Lung (tissue), 16 donors: Measurements from ENCODE around the gene ATP5MG. TPM values are rescaled to one million over a fixed set of nuclear protein-coding genes. Genes with fewer than 3 reads are reported as not detected.

ENCODE experiments used
- ATAC-seq: fragments of 200-7000 bp; cut with Tn5 transposase; one replicate; pipeline ENCODE4 v1.9.1; 2020; ENCODE audit warnings: moderate number of reproducible peaks; ENCODE audit not compliant: insufficient read depth, low FRiP score
- DNase-seq, 3 donors: peaks; one replicate each; pipeline ENCODE4 v3.0.0-alpha.2; 2013 to 2017
- H3K27ac ChIP-seq, 2 donors: one replicate each; pipeline ENCODE4 v1.5.1; 2013; ENCODE audit warnings: mild to moderate bottlenecking in 2 of 2, moderate library complexity in 2 of 2, control low read depth in 1 of 2, inconsistent platforms in 1 of 2, low read depth in 1 of 2, low read length in 1 of 2
- H3K27me3 ChIP-seq, 3 donors: one replicate each; pipeline ENCODE4 v1.5.1; 2013; ENCODE audit warnings: low read length in 2 of 3; ENCODE audit not compliant: control insufficient read depth in 3 of 3, insufficient read depth in 3 of 3
- H3K36me3 ChIP-seq, 4 donors: one replicate each; pipeline ENCODE4 v1.5.1; 2013; ENCODE audit warnings: low read length in 4 of 4, mild to moderate bottlenecking in 1 of 4, moderate library complexity in 1 of 4; ENCODE audit not compliant: control insufficient read depth in 4 of 4, insufficient read depth in 4 of 4
- H3K4me1 ChIP-seq, 5 donors: one replicate each; pipeline ENCODE4 v1.5.1; 2013; ENCODE audit warnings: low read length in 5 of 5, mild to moderate bottlenecking in 2 of 5, moderate library complexity in 1 of 5; ENCODE audit not compliant: control insufficient read depth in 5 of 5, insufficient read depth in 5 of 5
- H3K4me3 ChIP-seq: one replicate; pipeline ENCODE4 v1.5.1; 2013; ENCODE audit warnings: mild to moderate bottlenecking, control low read depth, moderate library complexity
- H3K9ac ChIP-seq, 2 donors: one replicate each; pipeline ENCODE4 v1.5.1; 2013; ENCODE audit warnings: low read length in 2 of 2, control low read depth in 1 of 2; ENCODE audit not compliant: insufficient read depth in 1 of 2
- H3K9me3 ChIP-seq, 4 donors: one replicate each; pipeline ENCODE4 v1.5.1; 2013; ENCODE audit warnings: low read length in 3 of 4, mild to moderate bottlenecking in 1 of 4, moderate library complexity in 1 of 4; ENCODE audit not compliant: control insufficient read depth in 4 of 4, insufficient read depth in 3 of 4
- CTCF ChIP-seq: IDR thresholded peaks from 2 replicates; pipeline ENCODE4 v1.5.1; 2012; ENCODE audit warnings: mild to moderate bottlenecking; ENCODE audit errors: control extremely low read depth, extremely low read depth
- WGBS, 2 donors: extraction: QIAGEN DNeasy Blood & Tissue Kit; methylation state at CpG; one replicate each; pipeline ENCODE4 v1.1.7; 2013; 5-methylcytosine and 5-hydroxymethylcytosine counted together
- long read RNA-seq, 5 donors: transcript quantifications; one replicate each; lab custom pipeline, GENCODE V29; 2026
- polyA plus RNA-seq, 2 donors: library from polyadenylated mRNA; stranded (reverse); fragments of 200-250 nt; gene quantifications; one replicate each; pipeline ENCODE4 v1.2.1, GENCODE V29; 2013
- total RNA-seq, 2 donors: library from RNA; depleted of rRNA in 1 of 2; stranded (reverse); fragments of >200 nt in 1 of 2; gene quantifications; one replicate each; pipeline ENCODE4 v1.2.1, GENCODE V29; 2014 to 2021
- donor health status: control.
- donor health status: control.
- donor health status: Bipolar disorder and iron deficiency.
- donor health status: healthy.
- donor health status: DM: yes; HTN: yes; CAD: no.

ATP5MG gene, protein sequence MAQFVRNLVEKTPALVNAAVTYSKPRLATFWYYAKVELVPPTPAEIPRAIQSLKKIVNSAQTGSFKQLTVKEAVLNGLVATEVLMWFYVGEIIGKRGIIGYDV
- total RNA-seq (100 to 1,000 TPM in 1 of 2 donors, 10 to 100 TPM in 1; 50.4 to 143 TPM), polyA plus RNA-seq (100 to 1,000 TPM in 1 of 2 donors, 10 to 100 TPM in 1; 96.7 to 367 TPM)
- long read RNA-seq, donor 1, transcript ATP5MG-203 (2 exons, 1,582 nt) = minor isoform, 67 of 383 reads
- long read RNA-seq, donor 1, transcript ATP5MG-201 (3 exons, 1,577 nt) = major isoform, 311 of 383 reads
- long read RNA-seq, donor 1, partial matches to known transcripts = 0 of 383 reads
- long read RNA-seq, donor 1, other reads (novel, unspliced or antisense) = 0 of 383 reads
- long read RNA-seq, donor 2, transcript ATP5MG-201 (3 exons, 1,577 nt) = major isoform, 216 of 266 reads
- long read RNA-seq, donor 2, transcript ATP5MG-203 (2 exons, 1,582 nt) = minor isoform, 32 of 266 reads
- long read RNA-seq, donor 2, partial matches to known transcripts = 13 of 266 reads
- long read RNA-seq, donor 2, other reads (novel, unspliced or antisense) = 0 of 266 reads
- long read RNA-seq, donor 3, transcript ATP5MG-203 (2 exons, 1,582 nt) = minor isoform, 26 of 276 reads
- long read RNA-seq, donor 3, transcript ATP5MG-201 (3 exons, 1,577 nt) = major isoform, 236 of 276 reads
- long read RNA-seq, donor 3, partial matches to known transcripts = 10 of 276 reads
- long read RNA-seq, donor 3, other reads (novel, unspliced or antisense) = 0 of 276 reads
- long read RNA-seq, donor 4, transcript ATP5MG-201 (3 exons, 1,577 nt) = major isoform, 222 of 308 reads
- long read RNA-seq, donor 4, transcript ATP5MG-203 (2 exons, 1,582 nt) = minor isoform, 43 of 308 reads
- long read RNA-seq, donor 4, partial matches to known transcripts = 39 of 308 reads
- long read RNA-seq, donor 4, other reads (novel, unspliced or antisense) = 0 of 308 reads
- long read RNA-seq, donor 5, transcript ATP5MG-201 (3 exons, 1,577 nt) = major isoform, 433 of 562 reads
- long read RNA-seq, donor 5, transcript ATP5MG-208 (2 exons, 623 nt) = minor isoform, 8 of 562 reads
- long read RNA-seq, donor 5, transcript ATP5MG-203 (2 exons, 1,582 nt) = minor isoform, 73 of 562 reads
- long read RNA-seq, donor 5, partial matches to known transcripts = 46 of 562 reads
- long read RNA-seq, donor 5, other reads (novel, unspliced or antisense) = 0 of 562 reads

DNA sequence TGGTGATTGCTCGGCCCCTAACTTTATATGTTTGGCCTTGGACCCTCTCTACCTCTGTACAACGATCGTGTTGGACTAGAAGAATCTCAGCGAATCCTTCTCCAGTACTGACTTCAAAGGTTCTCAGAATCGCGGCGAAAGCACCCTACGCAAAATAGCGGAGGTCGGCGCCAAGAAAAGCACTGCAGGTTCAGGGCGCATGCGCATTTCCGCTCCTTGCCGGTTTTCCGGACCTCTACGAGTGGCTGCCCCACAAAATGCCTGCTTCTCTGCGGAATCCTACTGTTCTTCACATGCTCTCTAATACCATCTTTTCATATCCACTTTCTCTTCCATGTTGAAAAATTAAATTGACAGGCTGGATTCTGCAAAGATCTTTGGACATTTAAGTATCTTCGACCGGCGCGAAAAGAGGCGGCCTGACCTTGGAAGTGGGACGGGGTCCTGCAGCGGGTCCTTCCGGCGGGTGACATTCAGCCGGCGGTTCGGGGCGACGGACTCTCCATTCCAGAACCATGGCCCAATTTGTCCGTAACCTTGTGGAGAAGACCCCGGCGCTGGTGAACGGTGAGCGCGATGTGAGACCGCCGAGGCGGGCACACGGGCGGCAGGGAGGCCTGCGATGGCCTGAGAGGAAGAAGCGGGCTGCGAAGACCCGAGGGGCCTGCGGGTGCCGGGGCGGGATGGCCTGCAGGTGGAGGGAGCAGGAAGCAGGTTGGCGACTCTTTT is at the start of gene ATP5MG:
ATP5MG (plus strand) TSS at position 456 of the 729 bp plus-strand sequence; CDS start at position 516, 60 bp downstream.
- TF ChIP-seq CTCF = no peak
- peak within 1 kb of the TSS; percentile 64 to 93 for H3K27ac ChIP-seq
- peaks cover 3 to 10% (median 8%) of the 10 kb centered on the region in 5 donors for H3K4me1 ChIP-seq
- H3K36me3 ChIP-seq = peaks cover 0 to 13% (median 3%) of the 10 kb centered on the region in 4 donors
- no peaks in the 10 kb centered on the region for H3K27me3 ChIP-seq
- peak within 1 kb of the TSS; percentile 93 for H3K4me3 ChIP-seq
- peak within 1 kb of the TSS; percentile 72 to 88 for H3K9ac ChIP-seq
- no peaks in the 10 kb centered on the region for H3K9me3 ChIP-seq
- 0% methylated on average over 51 of the region's 51 CpGs for WGBS, 2 donors
- ATAC-seq = peak; percentile 82
- DNase-seq = peak; percentile 91 to 95 (median 95)

DNA sequence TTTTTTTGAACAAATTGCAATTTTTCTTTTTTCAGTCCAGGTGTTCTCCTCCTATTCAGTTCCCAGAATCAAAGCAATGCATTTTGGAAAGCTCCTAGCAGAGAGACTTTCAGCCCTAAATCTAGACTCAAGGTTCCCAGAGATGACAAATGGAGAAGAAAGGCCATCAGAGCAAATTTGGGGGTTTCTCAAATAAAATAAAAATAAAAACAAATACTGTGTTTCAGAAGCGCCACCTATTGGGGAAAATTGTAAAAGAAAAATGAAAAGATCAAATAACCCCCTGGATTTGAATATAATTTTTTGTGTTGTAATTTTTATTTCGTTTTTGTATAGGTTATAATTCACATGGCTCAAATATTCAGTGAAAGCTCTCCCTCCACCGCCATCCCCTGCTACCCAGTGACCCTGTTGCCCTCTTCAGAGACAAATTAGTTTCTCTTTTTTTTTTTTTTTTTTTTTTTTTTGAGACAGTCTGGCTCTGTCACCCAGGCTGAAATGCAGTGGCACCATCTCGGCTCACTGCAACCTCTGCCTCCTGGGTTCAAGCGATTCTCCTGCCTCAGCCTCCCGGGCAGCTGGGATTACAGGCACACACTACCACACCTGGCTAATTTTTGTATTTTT is 48.2 kb upstream of the ATP5MG start:
- Histone ChIP-seq H3K4me3 (no peak overlapping the region), H3K36me3 (no peaks in the 10 kb centered on the region), H3K27ac (no peak overlapping the region), H3K9ac (no peak overlapping the region), H3K27me3 (peaks cover 0 to 5% (median 0%) of the 10 kb centered on the region in 3 donors), H3K9me3 (no peaks in the 10 kb centered on the region), H3K4me1 (no peaks in the 10 kb centered on the region)
- ATAC-seq (no peak), DNase-seq (peak in 2 of 3 donors; percentile 38 to 40)
- no peak for TF ChIP-seq CTCF
- WGBS, 2 donors = 12 to 17% methylated on average over 6 of the region's 6 CpGs

DNA sequence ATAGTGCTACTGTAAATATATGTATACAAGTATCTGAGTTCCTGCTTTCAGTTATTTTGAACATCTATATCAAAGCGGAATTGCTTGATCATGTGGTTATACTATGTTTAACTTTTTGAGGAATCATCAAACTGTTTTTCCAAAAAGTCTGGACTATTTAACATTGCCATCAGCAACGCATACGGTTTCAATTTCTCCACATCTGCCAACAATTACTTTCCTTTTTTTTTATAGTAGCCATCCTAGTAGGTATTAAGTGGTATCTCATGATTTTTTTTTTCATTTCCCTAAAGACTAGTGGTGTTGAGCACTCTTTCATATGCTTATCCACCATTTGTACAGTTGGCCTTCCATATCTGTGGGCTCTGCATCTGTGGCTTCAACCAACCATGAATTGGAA is 43.3 kb upstream of the ATP5MG start:
- H3K4me3 ChIP-seq = no peak overlapping the region
- no peak for TF ChIP-seq CTCF
- no peaks in the 10 kb centered on the region for H3K9me3 ChIP-seq
- no peaks in the 10 kb centered on the region for H3K36me3 ChIP-seq
- no peak for DNase-seq
- 80 to 81% methylated on average over 3 of the region's 3 CpGs for WGBS, 2 donors
- H3K27ac ChIP-seq = no peak overlapping the region
- peaks cover 0 to 10% (median 2%) of the 10 kb centered on the region in 5 donors for H3K4me1 ChIP-seq
- no peak overlapping the region for H3K9ac ChIP-seq
- no peak for ATAC-seq
- peaks cover 0 to 5% (median 0%) of the 10 kb centered on the region in 3 donors for H3K27me3 ChIP-seq
